ENCODE data around the gene GARIN5B. TPM values are rescaled to one million over a fixed set of nuclear protein-coding genes. Genes with fewer than 3 reads are reported as not detected.
"Not testable (repeated sequence)": the region's sequence is repeated elsewhere in the genome, so short reads cannot be mapped to it uniquely, and the experiment has no call there.

Gene GARIN5B
- total RNA-seq, 3 donors from 2014 or later = not detected

DNA sequence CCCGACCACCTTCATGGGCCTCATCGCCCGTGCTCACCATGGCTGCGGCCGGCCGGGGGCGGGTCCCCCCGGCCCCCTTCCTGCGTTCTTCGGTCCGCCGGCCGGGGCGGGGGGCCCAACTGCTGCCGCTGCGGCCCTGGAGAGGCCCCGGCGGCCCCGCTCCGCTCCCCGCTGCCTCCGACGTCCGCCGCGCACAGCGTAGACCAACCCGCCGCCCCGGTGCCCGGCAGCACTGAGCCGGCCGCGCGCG is 44.4 kb upstream of the GARIN5B start, which contains the start of gene UBE2S:
TSS of gene UBE2S (minus strand) at position 239 of the 250 bp plus-strand sequence. CDS start at position 40, 199 bp downstream.
- H3K27me3 ChIP-seq; H3K9me3 ChIP-seq; H3K36me3 ChIP-seq; DNase-seq (ENCODE audit: low spot score in 2 of 2); H3K4me1 ChIP-seq; intact Hi-C loops (cut with DNase I; ENCODE audit: low total_unique reads): not testable (repeated sequence)
- Histone ChIP-seq H3K4me3 (peak within 1 kb of the TSS; percentile 94 to 95 (median 95)), H3K27ac (peak within 1 kb of the TSS; percentile 93 to 99)
- TF ChIP-seq POLR2AphosphoS5 (IDR thresholded peaks at IDR 0.05) = peak in 2 of 3 donors; percentile 95 to 98

- Histone ChIP-seq H3K4me3 (peak overlapping the region; percentile 94 to 95 (median 95)), H3K36me3 (no peaks in the 10 kb centered on the region), H3K27me3 (no peaks in the 10 kb centered on the region), H3K27ac (peak overlapping the region; percentile 93 to 99), H3K4me1 (peaks cover 4 to 10% of the 10 kb centered on the region in 2 donors), H3K9me3 (no peaks in the 10 kb centered on the region)
- no peak for DNase-seq (ENCODE audit: low spot score in 2 of 2)
- intact Hi-C loops (cut with DNase I; ENCODE audit: low total_unique reads) = no loop called here
- TF ChIP-seq POLR2AphosphoS5 (IDR thresholded peaks at IDR 0.05) (no peak), POLR2A (IDR thresholded peaks at IDR 0.05) (no peak)
- TF ChIP-seq, protein P1, sequence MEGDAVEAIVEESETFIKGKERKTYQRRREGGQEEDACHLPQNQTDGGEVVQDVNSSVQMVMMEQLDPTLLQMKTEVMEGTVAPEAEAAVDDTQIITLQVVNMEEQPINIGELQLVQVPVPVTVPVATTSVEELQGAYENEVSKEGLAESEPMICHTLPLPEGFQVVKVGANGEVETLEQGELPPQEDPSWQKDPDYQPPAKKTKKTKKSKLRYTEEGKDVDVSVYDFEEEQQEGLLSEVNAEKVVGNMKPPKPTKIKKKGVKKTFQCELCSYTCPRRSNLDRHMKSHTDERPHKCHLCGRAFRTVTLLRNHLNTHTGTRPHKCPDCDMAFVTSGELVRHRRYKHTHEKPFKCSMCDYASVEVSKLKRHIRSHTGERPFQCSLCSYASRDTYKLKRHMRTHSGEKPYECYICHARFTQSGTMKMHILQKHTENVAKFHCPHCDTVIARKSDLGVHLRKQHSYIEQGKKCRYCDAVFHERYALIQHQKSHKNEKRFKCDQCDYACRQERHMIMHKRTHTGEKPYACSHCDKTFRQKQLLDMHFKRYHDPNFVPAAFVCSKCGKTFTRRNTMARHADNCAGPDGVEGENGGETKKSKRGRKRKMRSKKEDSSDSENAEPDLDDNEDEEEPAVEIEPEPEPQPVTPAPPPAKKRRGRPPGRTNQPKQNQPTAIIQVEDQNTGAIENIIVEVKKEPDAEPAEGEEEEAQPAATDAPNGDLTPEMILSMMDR (IDR thresholded peaks at IDR 0.05) = no peak
Observed at GRCh38 chr19:55406826-55407549, 43.9 kb upstream of the GARIN5B start.

GRCh38 chr19:55406091-55406825 is 43.2 kb upstream of the GARIN5B start:
- TF ChIP-seq, protein P1 (IDR thresholded peaks at IDR 0.05) = no peak
- TF ChIP-seq POLR2AphosphoS5 (IDR thresholded peaks at IDR 0.05) (no peak), POLR2A (IDR thresholded peaks at IDR 0.05) (no peak)
- intact Hi-C loops (cut with DNase I; ENCODE audit: low total_unique reads) = no loop called here

DNA sequence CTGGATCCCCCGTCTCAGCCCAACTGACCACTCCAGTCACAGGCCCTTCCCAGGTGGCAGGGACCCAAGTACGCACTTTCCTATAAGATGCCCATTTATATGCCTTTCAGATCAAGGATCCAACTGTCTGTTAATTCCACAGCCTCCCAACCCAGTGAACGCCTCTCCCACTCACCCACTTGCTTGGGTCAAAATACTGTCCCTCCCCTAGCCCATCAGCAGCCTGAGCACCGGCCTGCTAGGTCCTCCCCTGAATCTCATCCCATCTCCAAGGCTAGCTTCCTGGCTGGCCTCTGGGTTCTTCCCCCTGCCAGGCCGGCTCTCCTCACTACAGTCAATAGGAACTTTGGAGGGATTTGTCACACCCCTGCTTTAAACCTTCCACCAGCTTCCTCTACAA is 42.6 kb upstream of the GARIN5B start:
- no peak for DNase-seq (ENCODE audit: low spot score in 2 of 2)

More at GRCh38 chr19:55406091-55406825, 43.2 kb upstream of the GARIN5B start:
- Histone ChIP-seq H3K4me3 (peak overlapping the region; percentile 94 to 95 (median 95)), H3K27me3 (no peaks in the 10 kb centered on the region), H3K4me1 (peaks cover 4 to 10% of the 10 kb centered on the region in 2 donors), H3K9me3 (no peaks in the 10 kb centered on the region), H3K36me3 (no peaks in the 10 kb centered on the region), H3K27ac (peak overlapping the region in 1 of 2 donors; percentile 93)
- no peak for DNase-seq (ENCODE audit: low spot score in 2 of 2)

DNA sequence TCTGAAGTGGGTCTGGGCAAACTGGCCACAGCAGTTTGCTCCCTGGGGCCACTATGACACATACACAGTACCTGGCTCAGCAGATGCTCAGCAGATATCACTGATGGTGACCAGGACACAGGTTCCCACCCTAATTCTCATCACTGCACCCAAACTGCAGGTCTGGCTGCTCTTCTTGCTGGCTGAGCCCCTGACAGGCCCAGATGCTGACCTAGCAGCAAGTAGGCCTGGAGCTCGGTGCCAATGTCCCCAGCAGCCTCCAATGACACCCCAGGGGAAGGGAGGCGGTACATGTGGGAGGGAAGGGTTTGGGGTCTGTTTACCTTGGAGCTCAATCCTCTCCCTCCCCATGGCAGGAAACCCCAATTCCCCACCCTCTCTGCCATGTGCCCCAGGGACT is 39.4 kb upstream of the GARIN5B start:
- H3K36me3 ChIP-seq = no peaks in the 10 kb centered on the region
- peaks cover 4 to 10% of the 10 kb centered on the region in 2 donors for H3K4me1 ChIP-seq
- no peak overlapping the region for H3K4me3 ChIP-seq
- no peak overlapping the region for H3K27ac ChIP-seq
- TF ChIP-seq POLR2AphosphoS5 (IDR thresholded peaks at IDR 0.05) (no peak), POLR2A (IDR thresholded peaks at IDR 0.05) (no peak)
- TF ChIP-seq, protein P1 (IDR thresholded peaks at IDR 0.05) = no peak
- DNase-seq (ENCODE audit: low spot score in 2 of 2) = no peak
- H3K27me3 ChIP-seq = no peaks in the 10 kb centered on the region
- no peaks in the 10 kb centered on the region for H3K9me3 ChIP-seq
- intact Hi-C loops (cut with DNase I; ENCODE audit: low total_unique reads) = no loop called here

More for the DNA sequence above, 42.6 kb upstream of the GARIN5B start:
- Histone ChIP-seq H3K27ac (no peak overlapping the region), H3K36me3 (no peaks in the 10 kb centered on the region), H3K27me3 (no peaks in the 10 kb centered on the region), H3K4me3 (no peak overlapping the region), H3K9me3 (no peaks in the 10 kb centered on the region), H3K4me1 (peaks cover 4 to 10% of the 10 kb centered on the region in 2 donors)
- intact Hi-C loops (cut with DNase I; ENCODE audit: low total_unique reads) = no loop called here
- TF ChIP-seq, protein P1 (IDR thresholded peaks at IDR 0.05) = no peak
- TF ChIP-seq POLR2AphosphoS5 (IDR thresholded peaks at IDR 0.05) = no peak
- no peak for TF ChIP-seq POLR2A (IDR thresholded peaks at IDR 0.05)

GRCh38 chr19:55401390-55401789 is 38.3 kb upstream of the GARIN5B start:
- intact Hi-C loops (cut with DNase I; ENCODE audit: low total_unique reads); H3K27ac ChIP-seq; H3K9me3 ChIP-seq; DNase-seq (ENCODE audit: low spot score in 2 of 2); H3K4me1 ChIP-seq; H3K4me3 ChIP-seq; H3K36me3 ChIP-seq; H3K27me3 ChIP-seq: not testable (repeated sequence)
